HEK293 (cell line): Measurements from ENCODE around the gene ATP6V0A1.

Experiments
- FEZF1 ChIP-seq: fragments of 450-650 bp; formaldehyde crosslinking; IDR thresholded peaks from 2 replicates; pipeline ENCODE4 v1.5.1; 2016; ENCODE audit warnings: missing biosample characterization, missing genetic modification characterization
- GLIS2 ChIP-seq: fragments of 450-650 bp; formaldehyde crosslinking; IDR thresholded peaks from 2 replicates; pipeline ENCODE4 v1.5.1; 2016; ENCODE audit warnings: missing biosample characterization, missing genetic modification characterization
- IKZF3 ChIP-seq: fragments of 450-650 bp; IDR thresholded peaks from 2 replicates; pipeline ENCODE4 v1.5.0; 2018; ENCODE audit warnings: missing biosample characterization, mild to moderate bottlenecking, missing genetic modification characterization, moderate library complexity
- KLF10 ChIP-seq: fragments of 450-650 bp; IDR thresholded peaks from 2 replicates; pipeline ENCODE4 v1.5.1; 2018; ENCODE audit warnings: missing biosample characterization, mild to moderate bottlenecking, missing genetic modification characterization
- KLF16 ChIP-seq: fragments of 450-650 bp; formaldehyde crosslinking; IDR thresholded peaks from 2 replicates; pipeline ENCODE4 v1.5.1; 2017; ENCODE audit warnings: missing biosample characterization, missing genetic modification characterization
- KLF7 ChIP-seq: fragments of 450-650 bp; formaldehyde crosslinking; IDR thresholded peaks from 2 replicates; pipeline ENCODE4 v1.5.1; 2016; ENCODE audit warnings: missing biosample characterization, missing genetic modification characterization, borderline replicate concordance
- KLF8 ChIP-seq: fragments of 450-650 bp; formaldehyde crosslinking; IDR thresholded peaks from 2 replicates; pipeline ENCODE4 v1.5.1; 2016; ENCODE audit warnings: missing biosample characterization, missing genetic modification characterization
- KLF9 ChIP-seq: fragments of 450-650 bp; formaldehyde crosslinking; IDR thresholded peaks from 2 replicates; pipeline ENCODE4 v1.5.1; 2016; ENCODE audit warnings: missing biosample characterization, missing genetic modification characterization, low read depth
- OVOL3 ChIP-seq: fragments of 450-650 bp; formaldehyde crosslinking; IDR thresholded peaks from 2 replicates; pipeline ENCODE4 v1.5.1; 2016; ENCODE audit warnings: missing biosample characterization, missing genetic modification characterization
- PATZ1 ChIP-seq: fragments of 450-650 bp; formaldehyde crosslinking; IDR thresholded peaks from 2 replicates; pipeline ENCODE4 v1.5.1; 2016; ENCODE audit warnings: missing biosample characterization, missing genetic modification characterization
- SALL2 ChIP-seq: fragments of 450-650 bp; formaldehyde crosslinking; IDR thresholded peaks from 2 replicates; pipeline ENCODE4 v1.5.0; 2017; ENCODE audit warnings: missing biosample characterization, mild to moderate bottlenecking, missing genetic modification characterization, borderline replicate concordance
- SCRT2 ChIP-seq: fragments of 450-650 bp; formaldehyde crosslinking; IDR thresholded peaks from 2 replicates; pipeline ENCODE4 v1.5.1; 2016; ENCODE audit warnings: missing biosample characterization, missing genetic modification characterization
- SP2 ChIP-seq: fragments of 450-650 bp; formaldehyde crosslinking; IDR thresholded peaks from 2 replicates; pipeline ENCODE4 v1.5.1; 2016; ENCODE audit warnings: missing biosample characterization, missing genetic modification characterization
- SP3 ChIP-seq: fragments of 450-650 bp; formaldehyde crosslinking; IDR thresholded peaks from 2 replicates; pipeline ENCODE4 v1.5.1; 2016; ENCODE audit warnings: missing biosample characterization, missing genetic modification characterization
- ZBTB10 ChIP-seq: fragments of 450-650 bp; formaldehyde crosslinking; IDR thresholded peaks from 2 replicates; pipeline ENCODE4 v1.5.1; 2016; ENCODE audit warnings: missing biosample characterization, missing genetic modification characterization
- ZBTB17 ChIP-seq: fragments of 450-650 bp; formaldehyde crosslinking; IDR thresholded peaks from 2 replicates; pipeline ENCODE4 v1.5.1; 2016; ENCODE audit warnings: missing biosample characterization, missing genetic modification characterization
- ZIC2 ChIP-seq: fragments of 450-650 bp; formaldehyde crosslinking; IDR thresholded peaks from 2 replicates; pipeline ENCODE4 v1.5.1; 2016; ENCODE audit warnings: missing biosample characterization, missing genetic modification characterization
- ZNF121 ChIP-seq: fragments of 450-650 bp; formaldehyde crosslinking; IDR thresholded peaks from 2 replicates; pipeline ENCODE4 v1.5.1; 2016; ENCODE audit warnings: missing biosample characterization, missing genetic modification characterization
- ZNF19 ChIP-seq: fragments of 450-650 bp; formaldehyde crosslinking; IDR thresholded peaks from 2 replicates; pipeline ENCODE4; 2016; ENCODE audit warnings: missing biosample characterization, missing genetic modification characterization, low read depth
- ZNF2 ChIP-seq: fragments of 450-650 bp; formaldehyde crosslinking; IDR thresholded peaks from 2 replicates; pipeline ENCODE4 v1.5.1; 2016; ENCODE audit warnings: missing biosample characterization, missing genetic modification characterization
- ZNF324 ChIP-seq: fragments of 450-650 bp; formaldehyde crosslinking; IDR thresholded peaks from 2 replicates; pipeline ENCODE4 v1.5.1; 2016; ENCODE audit warnings: missing biosample characterization, missing genetic modification characterization
- ZNF335 ChIP-seq: fragments of 450-650 bp; formaldehyde crosslinking; conservative IDR thresholded peaks from 2 replicates; pipeline ENCODE4 v1.5.1; 2016; ENCODE audit warnings: missing biosample characterization, missing genetic modification characterization
- ZNF488 ChIP-seq: fragments of 450-650 bp; formaldehyde crosslinking; IDR thresholded peaks from 2 replicates; pipeline ENCODE4 v1.5.1; 2016; ENCODE audit warnings: missing biosample characterization, missing genetic modification characterization
- ZNF596 ChIP-seq: fragments of 450-650 bp; IDR thresholded peaks from 2 replicates; pipeline ENCODE4 v1.5.0; 2018; ENCODE audit warnings: missing biosample characterization, mild to moderate bottlenecking, missing genetic modification characterization, moderate library complexity
- ZNF600 ChIP-seq: fragments of 450-650 bp; formaldehyde crosslinking; IDR thresholded peaks from 2 replicates; pipeline ENCODE4 v1.5.1; 2016; ENCODE audit warnings: missing biosample characterization, missing genetic modification characterization
- ZNF629 ChIP-seq: fragments of 450-650 bp; formaldehyde crosslinking; IDR thresholded peaks from 2 replicates; pipeline ENCODE4 v1.5.1; 2017; ENCODE audit warnings: missing biosample characterization, missing genetic modification characterization
- ZNF677 ChIP-seq: fragments of 450-650 bp; IDR thresholded peaks from 2 replicates; pipeline ENCODE4 v1.5.0; 2018; ENCODE audit warnings: missing biosample characterization, mild to moderate bottlenecking, missing genetic modification characterization, moderate library complexity
- ZNF777 ChIP-seq: fragments of 450-650 bp; formaldehyde crosslinking; IDR thresholded peaks from 2 replicates; pipeline ENCODE4 v1.5.1; 2017; ENCODE audit warnings: missing biosample characterization, missing genetic modification characterization, borderline replicate concordance
- ZSCAN30 ChIP-seq: fragments of 450-650 bp; IDR thresholded peaks from 2 replicates; pipeline ENCODE4 v1.5.1; 2018; ENCODE audit warnings: missing biosample characterization, mild to moderate bottlenecking, missing genetic modification characterization, moderate library complexity
- TF ChIP-seq, protein P1 (sequence below): fragments of 450-650 bp; formaldehyde crosslinking; IDR thresholded peaks from 2 replicates; pipeline ENCODE4 v1.5.1; 2017; ENCODE audit warnings: missing biosample characterization, missing genetic modification characterization
- TF ChIP-seq, protein P2 (sequence below): fragments of 450-650 bp; formaldehyde crosslinking; IDR thresholded peaks from 2 replicates; pipeline ENCODE4 v1.5.1; 2017; ENCODE audit warnings: missing biosample characterization, missing genetic modification characterization

The ATP6V0A1 gene

GRCh38 chr17:42536372-42537155 lies 77.9 kb downstream of the ATP6V0A1 start (continued):
- TF ChIP-seq ZBTB10 (tag by site-specific recombination) (peak; percentile 72), OVOL3 (no peak), FEZF1 (tag by site-specific recombination) (no peak), SCRT2 (tag by site-specific recombination) (peak; percentile 83), ZSCAN30 (tag by site-specific recombination) (peak; percentile 8; the same call in 1 of the 2 replicates), ZNF677 (tag by site-specific recombination) (peak; percentile 72), ZNF324 (tag by site-specific recombination) (peak; percentile 76; the same call in 1 of the 2 replicates), SP2 (tag by site-specific recombination) (peak; percentile 72), KLF9 (tag by site-specific recombination) (peak; percentile 86), ZNF2 (peak; percentile 91), ZNF600 (peak; percentile 97), GLIS2 (tag by site-specific recombination) (peak; percentile 85), ZNF19 (tag by site-specific recombination) (no peak), ZNF335 (tag by site-specific recombination) (peak; percentile 53), SALL2 (tag by site-specific recombination) (no peak), ZNF488 (tag by site-specific recombination) (no peak), KLF8 (tag by site-specific recombination) (peak; percentile 77), ZNF121 (tag by site-specific recombination) (no peak), KLF16 (tag by site-specific recombination) (0 out of 2 replicates have a peak, but pooled peaks have one; percentile 52), IKZF3 (no peak), PATZ1 (tag by site-specific recombination) (peak; percentile 94), ZNF777 (no peak), KLF7 (tag by site-specific recombination) (peak; percentile 57; the same call in 1 of the 2 replicates), SP3 (tag by site-specific recombination) (peak; percentile 62), ZNF629 (peak; percentile 69), ZNF596 (tag by site-specific recombination) (no peak), ZBTB17 (tag by site-specific recombination) (peak; percentile 55), ZIC2 (tag by site-specific recombination) (peak; percentile 67), KLF10 (tag by site-specific recombination) (peak; percentile 39)
- TF ChIP-seq, protein P1, sequence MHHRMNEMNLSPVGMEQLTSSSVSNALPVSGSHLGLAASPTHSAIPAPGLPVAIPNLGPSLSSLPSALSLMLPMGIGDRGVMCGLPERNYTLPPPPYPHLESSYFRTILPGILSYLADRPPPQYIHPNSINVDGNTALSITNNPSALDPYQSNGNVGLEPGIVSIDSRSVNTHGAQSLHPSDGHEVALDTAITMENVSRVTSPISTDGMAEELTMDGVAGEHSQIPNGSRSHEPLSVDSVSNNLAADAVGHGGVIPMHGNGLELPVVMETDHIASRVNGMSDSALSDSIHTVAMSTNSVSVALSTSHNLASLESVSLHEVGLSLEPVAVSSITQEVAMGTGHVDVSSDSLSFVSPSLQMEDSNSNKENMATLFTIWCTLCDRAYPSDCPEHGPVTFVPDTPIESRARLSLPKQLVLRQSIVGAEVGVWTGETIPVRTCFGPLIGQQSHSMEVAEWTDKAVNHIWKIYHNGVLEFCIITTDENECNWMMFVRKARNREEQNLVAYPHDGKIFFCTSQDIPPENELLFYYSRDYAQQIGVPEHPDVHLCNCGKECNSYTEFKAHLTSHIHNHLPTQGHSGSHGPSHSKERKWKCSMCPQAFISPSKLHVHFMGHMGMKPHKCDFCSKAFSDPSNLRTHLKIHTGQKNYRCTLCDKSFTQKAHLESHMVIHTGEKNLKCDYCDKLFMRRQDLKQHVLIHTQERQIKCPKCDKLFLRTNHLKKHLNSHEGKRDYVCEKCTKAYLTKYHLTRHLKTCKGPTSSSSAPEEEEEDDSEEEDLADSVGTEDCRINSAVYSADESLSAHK = no peak; the same call in 1 of the 2 replicates
- TF ChIP-seq, protein P2, sequence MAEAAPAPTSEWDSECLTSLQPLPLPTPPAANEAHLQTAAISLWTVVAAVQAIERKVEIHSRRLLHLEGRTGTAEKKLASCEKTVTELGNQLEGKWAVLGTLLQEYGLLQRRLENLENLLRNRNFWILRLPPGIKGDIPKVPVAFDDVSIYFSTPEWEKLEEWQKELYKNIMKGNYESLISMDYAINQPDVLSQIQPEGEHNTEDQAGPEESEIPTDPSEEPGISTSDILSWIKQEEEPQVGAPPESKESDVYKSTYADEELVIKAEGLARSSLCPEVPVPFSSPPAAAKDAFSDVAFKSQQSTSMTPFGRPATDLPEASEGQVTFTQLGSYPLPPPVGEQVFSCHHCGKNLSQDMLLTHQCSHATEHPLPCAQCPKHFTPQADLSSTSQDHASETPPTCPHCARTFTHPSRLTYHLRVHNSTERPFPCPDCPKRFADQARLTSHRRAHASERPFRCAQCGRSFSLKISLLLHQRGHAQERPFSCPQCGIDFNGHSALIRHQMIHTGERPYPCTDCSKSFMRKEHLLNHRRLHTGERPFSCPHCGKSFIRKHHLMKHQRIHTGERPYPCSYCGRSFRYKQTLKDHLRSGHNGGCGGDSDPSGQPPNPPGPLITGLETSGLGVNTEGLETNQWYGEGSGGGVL = peak; percentile 88
